ENCODE data around the gene PCSK6. TPM values are rescaled to one million over a fixed set of nuclear protein-coding genes. Genes with fewer than 3 reads are reported as not detected.

The PCSK6 gene
- total and polyA plus RNA-seq, 3 experiments from 2014 or later: 0.74 to 1.7 (median 0.95) TPM

- DNase-seq: no peak
- H3K4me3 ChIP-seq (ENCODE audit: low read length): no peak overlapping the region
- ChIA-PET CTCF (interaction anchor here (1.2 kb wide), 1 partner anchor 11 kb away, joined by 3 read pairs; no protein-coding TSS in a partner anchor), POLR2A (no interaction called here)
- peaks cover 41% of the 10 kb centered on the region for H3K36me3 ChIP-seq (ENCODE audit: insufficient read depth, low read length)
- Mint-ChIP-seq H3K9me3 (no peaks in the 10 kb centered on the region), H3K4me3 (no peak overlapping the region), H3K4me1 (peaks cover 3 to 15% (median 6%) of the 10 kb centered on the region in 3 donors), H3K27ac (peak overlapping the region in 4 of 8 donors; percentile 43 to 61 (median 50)), H3K27me3 (no peaks in the 10 kb centered on the region), H3K36me3 (peaks cover 15 to 59% (median 33%) of the 10 kb centered on the region in 3 donors)
- H3K27ac ChIP-seq (ENCODE audit: low read depth, low read length): no peak overlapping the region
- no peaks in the 10 kb centered on the region for H3K9me3 ChIP-seq (ENCODE audit: low read length)
- H3K27me3 ChIP-seq (ENCODE audit: insufficient read depth, low read length, poor library complexity, severe bottlenecking): no peaks in the 10 kb centered on the region
- no peaks in the 10 kb centered on the region for H3K4me1 ChIP-seq (ENCODE audit: insufficient read depth, low read length)
Measured at GRCh38 chr15:101269479-101270223, 219.9 kb downstream of the PCSK6 start.

DNA sequence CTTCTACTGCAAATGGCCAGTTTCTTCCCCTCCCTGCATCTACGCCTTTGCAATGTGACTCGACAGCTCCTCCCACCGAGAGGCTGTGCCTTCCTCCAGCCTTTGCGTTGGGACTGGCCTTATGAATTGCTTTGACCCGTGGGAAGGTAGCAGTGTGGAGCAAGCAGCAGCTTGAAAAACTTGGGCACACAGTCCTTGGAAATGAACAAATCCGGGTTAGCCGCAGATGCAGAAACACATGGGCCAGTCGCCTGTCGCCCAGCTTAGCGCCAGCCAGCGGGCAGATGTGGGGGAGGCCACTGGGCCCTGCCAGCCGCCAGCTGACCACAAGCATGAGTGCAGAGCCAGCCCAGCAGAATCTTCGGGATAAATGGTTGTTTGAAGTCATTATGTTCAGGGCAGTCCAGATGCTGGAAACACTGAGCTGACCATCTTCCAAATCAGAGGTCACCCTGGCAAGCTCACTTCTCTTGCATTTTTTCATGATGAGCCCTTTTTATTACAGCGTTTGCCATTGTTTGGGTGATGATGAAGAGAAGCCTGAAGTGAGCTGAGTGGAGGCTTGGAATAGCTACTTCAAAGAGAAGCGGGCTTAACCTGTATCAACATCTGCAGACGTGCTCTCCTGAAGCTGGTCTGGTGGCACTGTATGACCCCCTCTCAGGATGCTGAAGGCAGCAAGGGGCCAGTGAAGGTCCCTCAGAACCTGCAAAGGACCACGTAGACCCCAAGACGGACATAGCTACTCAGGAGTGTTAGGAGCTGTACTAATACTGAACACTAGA is 222.0 kb downstream of the PCSK6 start:
- CTCF ChIA-PET: interaction anchor here (1.0 to 1.6 kb wide), 3 partner anchors 9 to 253 kb away, joined by 3 to 4 read pairs (median 3); no protein-coding TSS in a partner anchor
- Histone ChIP-seq H3K4me1 (ENCODE audit: insufficient read depth, low read length) (no peaks in the 10 kb centered on the region), H3K27me3 (ENCODE audit: insufficient read depth, low read length, poor library complexity, severe bottlenecking) (no peaks in the 10 kb centered on the region), H3K27ac (ENCODE audit: low read depth, low read length) (no peak overlapping the region), H3K9me3 (ENCODE audit: low read length) (no peaks in the 10 kb centered on the region), H3K36me3 (ENCODE audit: insufficient read depth, low read length) (peaks cover 20% of the 10 kb centered on the region), H3K4me3 (ENCODE audit: low read length) (no peak overlapping the region)
- peaks cover 0 to under 1% of the 10 kb centered on the region in 2 donors for H3K27me3 Mint-ChIP-seq
- peak overlapping the region in 2 of 8 donors; percentile 23 to 43 for H3K27ac Mint-ChIP-seq
- POLR2A ChIA-PET: no interaction called here
- no peaks in the 10 kb centered on the region for H3K9me3 Mint-ChIP-seq
- peaks cover 6 to 38% (median 12%) of the 10 kb centered on the region in 3 donors for H3K36me3 Mint-ChIP-seq
- H3K4me3 Mint-ChIP-seq: no peak overlapping the region
- DNase-seq: no peak
- H3K4me1 Mint-ChIP-seq: peaks cover 0 to 9% (median 2%) of the 10 kb centered on the region in 3 donors

GRCh38 chr15:101266787-101267186 is 222.7 kb downstream of the PCSK6 start:
- POLR2A ChIA-PET: no interaction called here
- H3K4me3 ChIP-seq (ENCODE audit: low read length): no peak overlapping the region
- CTCF ChIA-PET: interaction anchor here (0.6 to 1.6 kb wide), 3 partner anchors 8 to 252 kb away, joined by 3 to 4 read pairs (median 3); no protein-coding TSS in a partner anchor
- DNase-seq: no peak
- no peak overlapping the region for H3K27ac Mint-ChIP-seq
- H3K27me3 ChIP-seq (ENCODE audit: insufficient read depth, low read length, poor library complexity, severe bottlenecking): no peaks in the 10 kb centered on the region
- H3K4me3 Mint-ChIP-seq: no peak overlapping the region
- no peaks in the 10 kb centered on the region for H3K9me3 Mint-ChIP-seq
- H3K4me1 ChIP-seq (ENCODE audit: insufficient read depth, low read length): no peaks in the 10 kb centered on the region
- H3K4me1 Mint-ChIP-seq: peaks cover 0 to 9% (median 2%) of the 10 kb centered on the region in 3 donors
- no peak overlapping the region for H3K27ac ChIP-seq (ENCODE audit: low read depth, low read length)
- H3K27me3 Mint-ChIP-seq: peaks cover 0 to 8% of the 10 kb centered on the region in 2 donors
- peaks cover 15% of the 10 kb centered on the region for H3K36me3 ChIP-seq (ENCODE audit: insufficient read depth, low read length)
- no peaks in the 10 kb centered on the region for H3K9me3 ChIP-seq (ENCODE audit: low read length)
- peaks cover 6 to 30% (median 12%) of the 10 kb centered on the region in 3 donors for H3K36me3 Mint-ChIP-seq

DNA sequence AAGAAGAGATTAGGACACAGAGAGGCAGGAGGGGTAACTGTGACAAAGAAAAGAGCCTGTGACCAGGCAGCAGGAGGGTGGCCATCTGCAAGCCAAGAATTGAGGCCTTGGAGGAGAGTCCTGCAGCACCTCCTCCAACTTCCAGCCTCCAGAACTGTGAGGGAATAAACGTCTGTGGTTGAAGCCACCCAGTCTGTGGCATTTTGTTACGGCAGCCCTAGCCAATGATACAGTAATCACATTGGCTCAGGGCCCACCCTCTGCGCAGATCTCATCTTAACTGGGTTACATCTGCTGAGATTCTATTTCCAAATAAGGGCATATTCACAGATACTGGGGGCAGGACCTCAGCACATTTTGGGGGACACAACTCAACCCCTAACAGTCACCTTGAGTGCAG is 223.5 kb downstream of the PCSK6 start:
- no peak overlapping the region for H3K4me3 ChIP-seq (ENCODE audit: low read length)
- H3K4me1 ChIP-seq (ENCODE audit: insufficient read depth, low read length): no peaks in the 10 kb centered on the region
- H3K9me3 Mint-ChIP-seq: no peaks in the 10 kb centered on the region
- H3K36me3 Mint-ChIP-seq: peaks cover 3 to 23% (median 7%) of the 10 kb centered on the region in 3 donors
- H3K4me1 Mint-ChIP-seq: peaks cover 0 to 5% (median 2%) of the 10 kb centered on the region in 3 donors
- no peaks in the 10 kb centered on the region for H3K27me3 ChIP-seq (ENCODE audit: insufficient read depth, low read length, poor library complexity, severe bottlenecking)
- H3K27me3 Mint-ChIP-seq: peaks cover 0 to 10% of the 10 kb centered on the region in 2 donors
- ChIA-PET POLR2A (no interaction called here), CTCF (no interaction called here)
- no peak overlapping the region for H3K27ac Mint-ChIP-seq
- H3K27ac ChIP-seq (ENCODE audit: low read depth, low read length): no peak overlapping the region
- H3K4me3 Mint-ChIP-seq: no peak overlapping the region
- H3K36me3 ChIP-seq (ENCODE audit: insufficient read depth, low read length): peaks cover 8% of the 10 kb centered on the region
- DNase-seq: no peak
- no peaks in the 10 kb centered on the region for H3K9me3 ChIP-seq (ENCODE audit: low read length)

- Histone ChIP-seq H3K4me3 (ENCODE audit: low read length) (no peak overlapping the region), H3K36me3 (ENCODE audit: insufficient read depth, low read length) (peaks cover 3% of the 10 kb centered on the region), H3K27me3 (ENCODE audit: insufficient read depth, low read length, poor library complexity, severe bottlenecking) (no peaks in the 10 kb centered on the region), H3K27ac (ENCODE audit: low read depth, low read length) (no peak overlapping the region), H3K4me1 (ENCODE audit: insufficient read depth, low read length) (no peaks in the 10 kb centered on the region), H3K9me3 (ENCODE audit: low read length) (no peaks in the 10 kb centered on the region)
- ChIA-PET CTCF (no interaction called here), POLR2A (no interaction called here)
- no peaks in the 10 kb centered on the region for H3K9me3 Mint-ChIP-seq
- DNase-seq: no peak
- H3K27ac Mint-ChIP-seq: no peak overlapping the region
- H3K4me3 Mint-ChIP-seq: no peak overlapping the region
- peaks cover 0 to 5% (median 2%) of the 10 kb centered on the region in 3 donors for H3K4me1 Mint-ChIP-seq
- peaks cover 0 to 14% (median 5%) of the 10 kb centered on the region in 3 donors for H3K36me3 Mint-ChIP-seq
- H3K27me3 Mint-ChIP-seq: peaks cover 0 to 13% of the 10 kb centered on the region in 2 donors
Measured at GRCh38 chr15:101264911-101265641, 224.4 kb downstream of the PCSK6 start.

GRCh38 chr15:101264011-101264410 is 225.5 kb downstream of the PCSK6 start:
- DNase-seq: no peak

DNA sequence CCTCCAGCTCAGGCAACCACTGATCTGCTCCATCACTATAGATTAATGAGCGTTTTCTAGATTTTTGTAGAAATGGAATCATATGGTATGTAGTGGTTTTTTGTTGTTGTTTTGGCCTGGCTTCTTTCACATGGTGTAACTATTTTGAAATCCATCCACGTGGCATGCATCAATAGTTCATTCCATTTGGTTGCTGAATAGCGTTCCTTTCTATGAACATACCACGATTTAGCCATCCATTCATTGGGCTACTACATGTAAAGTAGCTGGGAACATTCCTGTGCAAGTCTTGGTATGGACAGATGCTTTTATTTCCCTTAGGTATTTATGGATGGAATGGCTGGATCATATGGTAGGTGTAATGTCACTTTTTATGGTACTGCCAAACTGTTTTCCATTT is 227.0 kb downstream of the PCSK6 start:
- Histone ChIP-seq H3K27me3 (ENCODE audit: insufficient read depth, low read length, poor library complexity, severe bottlenecking) (no peaks in the 10 kb centered on the region), H3K4me3 (ENCODE audit: low read length) (no peak overlapping the region), H3K36me3 (ENCODE audit: insufficient read depth, low read length) (no peaks in the 10 kb centered on the region), H3K9me3 (ENCODE audit: low read length) (no peaks in the 10 kb centered on the region), H3K27ac (ENCODE audit: low read depth, low read length) (no peak overlapping the region), H3K4me1 (ENCODE audit: insufficient read depth, low read length) (no peaks in the 10 kb centered on the region)
- no peak for DNase-seq
- POLR2A ChIA-PET: no interaction called here
- Mint-ChIP-seq H3K4me1 (peaks cover 0 to 5% (median 2%) of the 10 kb centered on the region in 3 donors), H3K9me3 (no peaks in the 10 kb centered on the region), H3K27ac (no peak overlapping the region), H3K4me3 (no peak overlapping the region), H3K36me3 (no peaks in the 10 kb centered on the region), H3K27me3 (peaks cover 10 to 16% of the 10 kb centered on the region in 2 donors)
- CTCF ChIA-PET: interaction anchor here (0.9 to 1.9 kb wide), 3 partner anchors 19 to 247 kb away, joined by 3 to 4 read pairs (median 3); no protein-coding TSS in a partner anchor

More at GRCh38 chr15:101264011-101264410, 225.5 kb downstream of the PCSK6 start:
- Mint-ChIP-seq H3K27ac (no peak overlapping the region), H3K4me3 (no peak overlapping the region), H3K36me3 (peaks cover 0 to 4% (median 3%) of the 10 kb centered on the region in 3 donors), H3K4me1 (peaks cover 0 to 2% (median 2%) of the 10 kb centered on the region in 3 donors), H3K27me3 (peaks cover 5 to 16% of the 10 kb centered on the region in 2 donors), H3K9me3 (no peaks in the 10 kb centered on the region)
- ChIA-PET POLR2A (no interaction called here), CTCF (interaction anchor here (1.2 kb wide), 1 partner anchor 176 kb away, joined by 3 read pairs; no protein-coding TSS in a partner anchor)
- no peaks in the 10 kb centered on the region for H3K36me3 ChIP-seq (ENCODE audit: insufficient read depth, low read length)
- no peak overlapping the region for H3K27ac ChIP-seq (ENCODE audit: low read depth, low read length)
- H3K27me3 ChIP-seq (ENCODE audit: insufficient read depth, low read length, poor library complexity, severe bottlenecking): no peaks in the 10 kb centered on the region
- no peaks in the 10 kb centered on the region for H3K9me3 ChIP-seq (ENCODE audit: low read length)
- H3K4me1 ChIP-seq (ENCODE audit: insufficient read depth, low read length): no peaks in the 10 kb centered on the region
- H3K4me3 ChIP-seq (ENCODE audit: low read length): no peak overlapping the region

Data from CD8-positive, alpha-beta memory T cell (primary cell).